NCI-H146 treated with DMSO at 0.1 percent for 48 hours (cell line): Measurements from ENCODE around the gene GALNTL6.
"Not testable (repeated sequence)": the region's sequence is repeated elsewhere in the genome, so short reads cannot be mapped to it uniquely, and the experiment has no call there.

Source experiments
- DNase-seq: peaks from one replicate; lab custom pipeline; 2025; ENCODE audit not compliant: unreplicated experiment; lab: John Stamatoyannopoulos, UW

GALNTL6 gene

DNA sequence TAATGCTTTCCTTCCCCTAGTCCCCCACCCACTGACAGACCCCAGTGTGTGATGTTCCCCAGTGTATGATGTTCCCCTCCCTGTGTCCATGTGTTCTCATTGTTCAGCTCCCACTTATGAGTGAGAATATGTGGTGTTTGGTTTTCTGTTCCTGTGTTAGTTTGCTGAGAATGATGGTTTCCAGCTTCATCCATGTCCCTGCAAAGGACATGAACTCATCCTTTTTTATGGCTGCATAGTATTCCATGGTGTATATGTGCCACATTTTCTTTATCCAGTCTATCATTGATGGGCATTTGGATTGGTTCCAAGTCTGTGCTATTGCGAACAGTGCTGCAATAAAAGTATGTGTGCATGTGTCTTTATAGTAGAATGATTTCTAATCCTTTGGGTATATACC, 1228.9 kb downstream of the GALNTL6 start:
- DNase-seq = not testable (repeated sequence)

DNA sequence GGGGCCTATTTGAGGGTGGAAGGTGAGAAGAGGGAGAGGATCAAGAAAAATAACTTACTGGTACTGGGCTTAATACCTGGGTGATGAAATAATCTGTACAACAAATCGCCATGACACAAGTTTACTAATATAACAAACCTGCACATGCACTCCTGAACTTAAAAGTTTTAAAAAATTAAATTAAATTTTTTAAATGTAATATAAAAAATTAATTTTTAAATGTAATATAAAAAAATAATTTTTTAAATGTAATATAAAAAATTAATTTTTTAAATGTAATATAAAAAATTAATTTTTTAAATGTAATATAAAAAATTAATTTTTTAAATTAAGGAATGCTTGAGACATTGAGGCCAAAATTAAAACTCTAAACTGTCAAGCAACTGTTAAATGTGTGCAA, 1231.1 kb downstream of the GALNTL6 start:
- no peak for DNase-seq

DNA sequence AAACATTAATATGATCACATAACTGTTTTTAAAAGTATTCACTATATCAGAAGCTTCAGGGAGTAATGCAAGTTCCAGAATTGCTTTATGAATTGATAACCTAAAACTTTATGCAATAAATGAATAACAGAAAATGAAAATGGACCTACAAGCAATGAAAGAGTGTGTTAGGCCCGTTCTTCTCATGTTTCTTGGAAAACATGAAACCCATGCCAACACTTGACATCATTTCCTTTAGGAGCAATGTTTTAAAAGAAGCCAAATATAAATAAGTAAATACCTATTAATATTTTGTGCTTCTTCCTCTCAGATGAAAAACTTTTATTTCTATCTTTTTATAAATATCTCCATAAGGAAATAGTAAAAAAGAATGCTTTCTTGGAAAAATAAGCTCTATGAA, 1232.4 kb downstream of the GALNTL6 start:
- DNase-seq = no peak

DNA sequence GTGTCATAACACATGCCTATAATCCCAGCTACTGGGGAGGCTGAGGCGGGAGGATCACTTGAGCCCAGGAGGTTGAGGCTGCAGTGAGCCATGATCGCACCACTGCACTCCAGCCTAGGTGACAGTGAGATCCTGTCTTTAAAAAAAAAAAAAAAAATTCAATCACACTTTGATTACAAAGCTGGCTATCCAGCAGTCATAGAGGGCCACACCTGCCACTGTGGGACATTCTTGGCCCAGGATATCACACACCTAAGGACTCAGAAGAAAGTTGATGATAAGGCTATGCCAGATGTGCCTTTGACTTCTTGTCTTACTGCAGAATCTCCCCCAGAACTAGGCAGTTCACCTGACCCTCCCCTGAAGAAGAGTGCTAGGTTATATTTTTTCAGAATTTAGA, 1232.9 kb downstream of the GALNTL6 start:
- no peak for DNase-seq

DNA sequence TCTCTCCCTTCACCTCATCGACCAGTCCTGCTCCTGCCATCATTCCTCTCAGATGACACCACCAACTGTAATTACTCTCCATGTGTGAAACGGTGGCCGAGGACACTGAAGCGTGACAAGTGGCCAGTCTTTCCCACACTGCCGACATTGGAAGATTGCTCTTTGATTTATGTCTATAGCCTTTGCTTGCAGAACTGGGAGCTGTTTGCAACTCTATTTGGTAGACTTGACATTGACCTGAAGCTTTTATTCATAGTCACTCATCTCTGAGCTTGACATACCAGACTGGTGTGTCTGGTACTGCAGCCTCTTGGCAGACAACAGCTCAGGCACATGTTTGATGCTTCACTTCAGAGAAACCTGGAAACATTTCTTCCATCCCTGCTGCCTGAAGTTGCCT, 1233.6 kb downstream of the GALNTL6 start:
- peak; percentile 78 for DNase-seq

DNA sequence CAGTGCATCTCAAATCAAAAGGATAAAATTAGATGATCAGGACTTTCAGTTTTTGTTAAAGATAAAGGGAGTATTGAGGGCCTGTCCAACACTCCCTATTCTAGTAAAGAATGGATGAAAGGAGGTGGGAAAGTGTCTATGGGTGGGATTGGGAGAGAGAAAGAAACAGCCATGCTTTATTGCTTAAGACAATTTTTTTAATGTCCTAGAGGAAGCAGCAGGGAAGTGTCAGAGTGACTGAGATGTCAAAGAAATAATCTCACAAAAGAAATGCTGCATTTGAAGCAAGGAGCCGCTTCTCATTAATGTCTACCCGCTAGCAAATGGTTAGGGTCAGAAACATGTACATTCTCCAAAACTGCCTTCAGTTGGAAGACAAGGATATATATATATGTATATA, 1238.0 kb downstream of the GALNTL6 start:
- DNase-seq = no peak

DNA sequence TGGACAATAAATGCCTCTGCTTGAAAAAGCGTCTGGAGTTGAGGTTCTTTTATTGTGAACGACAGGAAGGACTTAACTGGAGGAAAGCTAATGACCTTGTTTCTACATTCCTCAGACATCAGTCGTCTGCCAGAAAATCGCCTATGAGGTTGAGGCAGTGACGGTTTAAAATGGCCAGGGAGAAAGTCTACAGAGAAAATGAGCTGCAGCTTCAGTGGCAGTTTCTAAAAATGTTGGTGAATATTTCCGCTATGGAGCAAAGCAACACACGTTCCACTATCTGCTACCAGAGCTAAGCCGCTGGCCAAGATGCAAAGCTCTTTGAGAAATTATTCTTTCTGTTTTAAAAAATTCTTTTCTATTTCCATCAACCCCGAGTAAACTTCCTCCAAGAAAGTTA, 1238.5 kb downstream of the GALNTL6 start:
- DNase-seq = no peak

DNA sequence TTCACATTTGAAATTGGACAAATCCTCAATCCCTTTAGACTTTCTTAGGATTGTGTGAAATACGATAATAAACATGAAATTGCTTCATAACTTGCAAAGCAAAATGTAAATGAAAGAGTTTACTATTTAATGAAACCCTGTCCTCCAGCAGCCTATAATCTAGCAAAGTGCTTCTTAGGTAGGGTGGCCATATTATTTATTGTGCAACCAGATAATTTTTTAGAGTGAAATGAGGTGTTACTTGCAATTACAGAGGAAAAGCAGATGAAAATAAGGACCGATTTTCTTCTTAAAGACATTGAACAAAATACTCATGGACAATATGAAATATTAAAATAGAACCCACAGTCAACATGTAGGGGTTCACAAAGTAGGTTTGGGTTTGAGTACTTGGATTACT, 1239.2 kb downstream of the GALNTL6 start:
- no peak for DNase-seq

DNA sequence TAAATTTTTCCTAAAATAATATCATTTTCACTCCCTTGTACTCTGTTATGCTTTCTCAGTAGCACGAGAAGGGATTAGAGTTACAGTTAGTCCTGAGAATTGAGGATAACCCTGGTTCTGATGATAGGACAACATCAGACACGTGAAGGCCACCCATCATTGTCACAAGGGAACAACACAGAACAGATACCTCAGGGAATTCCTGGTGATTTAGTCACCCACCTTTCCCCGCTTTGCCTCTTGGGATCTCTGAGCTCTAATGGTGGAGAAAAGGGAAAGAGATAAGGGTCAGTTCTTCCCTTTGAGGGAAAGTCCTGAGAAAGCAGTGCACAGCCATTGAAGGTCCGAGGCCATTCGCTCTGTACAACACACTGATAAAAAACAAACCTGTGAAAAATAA, 1243.1 kb downstream of the GALNTL6 start:
- peak; percentile 37 for DNase-seq

DNA sequence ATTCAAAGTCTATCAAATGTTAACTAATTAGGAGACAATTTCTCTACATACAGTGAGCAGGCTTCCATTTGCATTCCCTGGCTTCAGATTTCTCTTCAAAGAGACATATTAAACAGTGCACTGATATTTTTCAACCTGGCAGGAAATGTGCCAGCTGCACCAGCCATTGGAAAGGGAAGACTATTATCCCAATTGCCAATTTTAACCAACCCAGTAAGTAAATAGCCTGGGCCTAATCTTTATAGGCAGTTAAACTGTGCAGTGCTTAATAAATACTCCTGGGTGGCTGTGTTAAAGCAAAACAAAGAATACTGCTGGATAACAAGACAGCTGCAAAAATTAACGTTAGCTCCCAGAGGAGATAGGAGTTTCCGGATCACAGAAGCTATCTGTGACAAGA, 1243.5 kb downstream of the GALNTL6 start:
- DNase-seq = peak; percentile 88

DNA sequence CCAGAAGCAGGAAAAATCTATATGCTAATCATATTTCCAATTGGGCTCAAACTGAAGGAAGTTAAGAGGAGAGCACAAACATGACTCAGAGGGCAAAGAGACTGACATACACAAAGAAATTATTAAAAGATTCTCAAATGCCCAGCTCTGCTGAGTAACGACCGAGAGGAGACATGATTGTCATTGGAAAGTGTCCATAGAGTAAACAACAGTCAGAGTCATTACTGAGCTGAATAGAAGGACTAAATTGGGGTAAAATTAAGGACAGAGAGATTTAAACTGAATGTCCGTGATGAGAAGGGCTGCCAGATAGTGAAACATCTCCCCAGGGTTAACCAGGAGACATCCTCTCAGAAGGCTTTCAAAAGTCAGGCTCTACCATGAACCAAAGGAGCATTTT, 1244.2 kb downstream of the GALNTL6 start:
- peak; percentile 81 for DNase-seq

DNA sequence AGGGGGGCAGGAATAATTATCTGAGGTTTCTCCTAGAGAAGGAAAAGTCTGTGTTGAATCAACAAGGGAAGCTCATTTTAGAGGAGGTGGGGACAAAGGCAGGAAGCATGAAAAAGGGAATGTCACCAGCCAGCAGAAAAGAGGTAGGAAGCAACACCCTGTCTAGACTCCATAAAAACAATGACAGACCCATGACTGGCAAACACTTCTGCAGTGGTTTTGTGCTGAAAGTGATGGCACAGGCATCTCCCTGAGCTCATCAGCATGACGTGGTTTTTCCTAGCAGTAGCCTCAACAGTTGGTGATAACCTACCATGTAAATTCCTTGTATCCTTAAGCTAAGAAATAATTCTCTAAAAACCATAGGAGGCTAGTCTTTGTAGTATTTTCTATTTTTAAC, 1244.7 kb downstream of the GALNTL6 start:
- DNase-seq = peak; percentile 80

DNA sequence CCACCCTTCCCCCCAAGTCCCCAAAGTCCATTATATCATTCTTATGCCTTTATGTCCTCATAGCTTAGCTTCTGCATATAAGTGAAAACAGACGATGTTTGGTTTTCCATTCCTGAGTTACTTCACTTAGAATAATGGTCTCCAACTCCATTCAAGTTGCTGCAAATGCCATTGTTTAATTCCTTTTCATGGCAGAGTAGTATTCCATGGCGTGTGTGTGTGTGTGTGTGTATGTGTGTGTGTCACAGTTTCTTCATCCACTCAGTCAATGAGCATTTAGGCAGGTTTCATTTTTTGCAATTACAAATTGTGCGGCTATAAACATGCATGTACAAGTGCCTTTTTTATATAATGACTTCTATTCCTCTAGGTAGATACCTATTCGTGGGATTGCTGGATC, 1248.0 kb downstream of the GALNTL6 start:
- no peak for DNase-seq

DNA sequence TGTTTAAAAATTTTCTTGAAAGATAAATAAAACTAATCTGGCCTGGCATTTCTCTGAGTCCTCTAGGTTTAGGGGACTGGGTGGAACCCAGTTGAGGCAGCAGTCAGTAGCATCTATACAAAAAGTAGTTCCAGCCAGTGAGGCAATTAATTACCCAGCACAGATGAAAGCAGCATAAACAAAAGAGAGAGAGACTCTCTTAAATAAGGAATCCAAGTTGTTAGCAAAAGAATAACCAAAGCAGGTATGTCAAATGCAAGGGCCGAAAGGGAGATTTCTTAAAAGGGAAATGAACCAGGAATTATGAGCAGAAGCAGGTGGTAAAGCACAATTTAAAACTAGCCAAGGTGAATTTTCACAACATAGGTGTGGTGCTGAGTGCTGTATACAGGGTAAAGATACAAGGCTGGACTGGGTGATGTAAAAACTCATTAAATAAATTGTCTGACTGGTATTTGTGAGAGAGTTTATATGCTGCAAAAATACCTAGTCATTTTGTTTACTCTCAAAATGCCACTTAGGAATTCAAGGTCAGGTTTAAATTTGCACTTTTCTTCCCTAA, 1260.8 kb downstream of the GALNTL6 start:
- DNase-seq = no peak

DNA sequence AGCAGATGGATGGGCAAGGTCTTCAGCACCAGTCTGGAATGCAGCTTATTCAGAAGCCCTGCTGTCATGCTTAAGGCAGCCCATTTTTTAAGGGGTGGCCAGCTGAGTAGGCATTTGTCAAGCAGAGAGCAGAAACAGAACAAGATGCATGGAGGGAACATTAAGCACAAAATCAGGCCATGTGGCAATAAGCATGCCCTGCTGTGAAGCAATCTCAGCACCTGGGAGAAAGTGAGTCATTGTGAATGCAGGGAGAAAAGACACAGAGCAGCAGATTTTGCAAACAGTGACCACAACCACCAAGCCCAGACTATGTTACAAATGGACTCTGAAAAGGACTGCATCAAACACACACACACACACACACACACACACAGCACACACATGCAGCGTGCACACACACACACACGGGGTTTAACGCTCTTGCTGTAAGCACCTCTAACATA, 1261.3 kb downstream of the GALNTL6 start:
- DNase-seq = peak; percentile 19

DNA sequence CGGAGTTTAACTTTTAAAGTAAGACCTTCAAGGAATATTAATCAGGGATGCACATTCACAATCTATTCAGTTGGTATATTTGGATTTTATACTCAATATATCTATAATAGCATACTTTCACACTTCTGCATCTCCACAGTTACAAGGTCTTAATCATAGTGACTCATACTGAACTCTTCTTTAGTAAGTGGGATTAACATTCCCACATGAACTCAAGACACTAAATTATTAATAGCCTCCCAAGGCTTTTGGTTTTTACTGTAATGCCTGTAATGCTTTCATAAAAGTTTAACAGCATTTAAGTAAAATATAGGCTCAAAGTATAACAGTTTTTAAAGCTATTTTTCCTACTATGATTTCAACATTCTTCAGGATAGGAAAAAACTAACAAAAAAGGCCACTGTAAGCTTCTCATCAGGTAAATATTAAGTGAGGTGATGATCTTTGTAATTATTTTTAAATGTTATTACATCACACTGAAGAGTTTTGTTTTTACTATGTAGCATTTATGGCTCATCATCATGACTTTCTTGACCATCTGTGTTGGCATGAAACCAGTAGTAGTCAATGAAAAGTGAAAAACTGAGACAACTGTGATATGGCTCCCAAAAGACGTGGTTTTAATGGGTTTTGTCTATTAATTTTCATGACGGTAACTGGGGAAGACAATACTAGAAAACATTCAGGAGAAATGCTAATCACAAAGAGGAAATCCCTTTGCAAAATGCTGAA, 1263.9 kb downstream of the GALNTL6 start:
- DNase-seq = no peak

DNA sequence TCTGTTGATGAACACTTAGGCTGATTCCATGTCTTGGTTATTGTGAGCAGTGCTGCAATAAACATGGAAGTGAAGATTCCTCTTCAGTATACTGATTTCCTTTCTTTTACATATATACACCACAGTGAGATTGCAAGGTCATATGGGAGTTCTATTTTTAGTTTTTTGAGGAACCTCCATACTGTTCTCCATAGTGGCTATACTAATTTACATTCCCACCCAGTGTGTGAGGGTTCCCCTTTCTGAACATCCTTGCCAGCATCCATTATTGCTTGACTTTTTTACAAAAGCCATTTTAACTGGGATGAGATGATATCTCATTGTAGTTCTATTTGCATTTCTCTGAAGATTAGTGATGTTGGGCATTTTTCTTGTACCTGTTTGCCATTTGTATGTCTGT, 1274.9 kb downstream of the GALNTL6 start:
- DNase-seq = no peak
